Adipocyte (in vitro differentiated cells): Measurements from ENCODE around the gene LBHD2.
"Not testable (repeated sequence)": the region's sequence is repeated elsewhere in the genome, so short reads cannot be mapped to it uniquely, and the experiment has no call there.

Experiments
- DNase-seq: peaks from one replicate; pipeline ENCODE4 v3.0.0-alpha.2; 2015; ENCODE audit warnings: low read depth
- H3K27me3 ChIP-seq: replicated peaks from 2 replicates; pipeline ENCODE4 v1.7.0; 2013; ENCODE audit warnings: mild to moderate bottlenecking, low read length, moderate library complexity; ENCODE audit not compliant: control insufficient read depth, insufficient read depth
- H3K36me3 ChIP-seq: 2 replicates; pipeline ENCODE4 v1.7.0; 2013; ENCODE audit warnings: low read length, mild to moderate bottlenecking, moderate library complexity; ENCODE audit not compliant: control insufficient read depth, insufficient read depth, severe bottlenecking
- H3K4me1 ChIP-seq: 2 replicates; pipeline ENCODE4 v1.7.0; 2013; ENCODE audit warnings: mild to moderate bottlenecking, low read length, moderate library complexity; ENCODE audit not compliant: control insufficient read depth, insufficient read depth
- H3K4me3 ChIP-seq: 2 replicates; pipeline ENCODE4 v1.7.0; 2013; ENCODE audit warnings: mild to moderate bottlenecking, low read length, moderate library complexity
- H3K9ac ChIP-seq: 2 replicates; pipeline ENCODE4 v1.7.0; 2013; ENCODE audit warnings: mild to moderate bottlenecking, low read length, moderate library complexity
- H3K9me3 ChIP-seq: 2 replicates; pipeline ENCODE4 v1.7.0; 2013; ENCODE audit warnings: mild to moderate bottlenecking, low read length, moderate library complexity; ENCODE audit not compliant: control insufficient read depth

The LBHD2 gene

GRCh38 chr14:103109535-103110441 lies 25.8 kb downstream of the LBHD2 start:
- H3K9ac ChIP-seq, result peak overlapping the region; percentile 62
- no peaks in the 10 kb centered on the region for H3K9me3 ChIP-seq
- DNase-seq, result no peak
- no peaks in the 10 kb centered on the region for H3K36me3 ChIP-seq
- H3K4me3 ChIP-seq, result peak overlapping the region; percentile 54
- H3K27me3 ChIP-seq, result peaks cover 1% of the 10 kb centered on the region
- H3K4me1 ChIP-seq, result peaks cover 31% of the 10 kb centered on the region

DNA sequence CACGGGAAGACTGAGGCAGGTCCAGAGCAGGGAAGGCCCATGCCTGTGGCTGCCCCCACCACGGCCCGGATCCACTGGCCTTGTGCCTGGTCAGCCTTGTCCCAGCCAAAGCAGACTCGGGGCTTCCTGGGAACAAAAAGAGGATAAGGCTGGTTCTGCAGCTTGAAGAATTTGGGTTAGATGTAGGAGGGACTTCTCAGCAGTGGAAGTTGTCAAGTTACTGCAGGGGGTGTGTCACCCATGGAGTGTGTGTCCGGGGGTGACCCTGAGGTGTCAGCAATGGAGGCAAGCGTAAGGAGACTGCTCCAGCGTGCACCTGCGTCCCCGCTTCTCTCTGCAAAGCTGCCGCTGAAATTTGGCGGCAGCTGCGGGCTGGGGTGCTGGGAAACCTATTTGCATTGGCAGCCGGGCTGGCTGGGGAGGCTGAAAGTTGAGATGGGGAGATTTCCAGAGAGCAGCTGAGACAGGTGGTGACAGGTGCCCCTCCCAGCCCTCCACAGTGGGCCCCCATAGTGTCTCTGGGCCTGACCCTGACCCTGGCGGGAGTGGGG lies 26.7 kb downstream of the LBHD2 start:
- Histone ChIP-seq H3K9me3 (no peaks in the 10 kb centered on the region), H3K4me3 (peak overlapping the region; percentile 54), H3K9ac (peak overlapping the region; percentile 62), H3K27me3 (no peaks in the 10 kb centered on the region), H3K36me3 (no peaks in the 10 kb centered on the region), H3K4me1 (peaks cover 35% of the 10 kb centered on the region)
- DNase-seq, result no peak

GRCh38 chr14:103111232-103111868 lies 27.3 kb downstream of the LBHD2 start:
- Histone ChIP-seq H3K4me1 (peaks cover 35% of the 10 kb centered on the region), H3K9ac (no peak overlapping the region), H3K4me3 (no peak overlapping the region), H3K36me3 (no peaks in the 10 kb centered on the region), H3K27me3 (no peaks in the 10 kb centered on the region), H3K9me3 (no peaks in the 10 kb centered on the region)
- DNase-seq, result no peak

GRCh38 chr14:103112400-103113243 lies 28.6 kb downstream of the LBHD2 start:
- no peak overlapping the region for H3K4me3 ChIP-seq
- DNase-seq, result no peak
- H3K36me3 ChIP-seq, result no peaks in the 10 kb centered on the region
- H3K9ac ChIP-seq, result no peak overlapping the region
- no peaks in the 10 kb centered on the region for H3K9me3 ChIP-seq
- no peaks in the 10 kb centered on the region for H3K27me3 ChIP-seq
- H3K4me1 ChIP-seq, result peaks cover 35% of the 10 kb centered on the region

GRCh38 chr14:103113303-103113702 lies 29.3 kb downstream of the LBHD2 start:
- DNase-seq, result no peak
- Histone ChIP-seq H3K4me3 (no peak overlapping the region), H3K4me1 (peaks cover 38% of the 10 kb centered on the region), H3K9ac (no peak overlapping the region), H3K9me3 (no peaks in the 10 kb centered on the region), H3K27me3 (no peaks in the 10 kb centered on the region), H3K36me3 (no peaks in the 10 kb centered on the region)

DNA sequence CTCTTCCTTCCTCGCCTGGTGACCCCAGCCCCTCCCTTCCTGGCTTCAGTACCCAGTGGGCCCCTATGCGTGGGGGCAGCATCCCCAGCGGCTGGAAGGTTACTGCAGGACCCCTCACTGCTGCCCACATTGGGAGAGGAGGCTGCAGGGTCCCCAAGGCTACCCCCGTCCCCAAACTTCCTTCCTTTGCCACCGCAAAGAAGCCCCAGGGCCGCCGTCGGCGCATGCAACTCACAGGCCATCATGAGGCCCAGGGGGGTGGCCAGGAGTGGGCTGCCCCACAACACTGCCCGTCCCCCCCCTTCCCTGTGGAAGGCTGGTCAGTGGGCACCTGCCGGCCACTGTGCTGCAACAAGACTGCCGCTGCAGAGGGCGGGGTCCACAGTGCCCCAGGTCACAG lies 29.8 kb downstream of the LBHD2 start:
- H3K9ac ChIP-seq, result no peak overlapping the region
- no peak for DNase-seq
- H3K4me1 ChIP-seq, result peaks cover 39% of the 10 kb centered on the region
- no peaks in the 10 kb centered on the region for H3K36me3 ChIP-seq
- H3K9me3 ChIP-seq, result no peaks in the 10 kb centered on the region
- H3K27me3 ChIP-seq, result no peaks in the 10 kb centered on the region
- no peak overlapping the region for H3K4me3 ChIP-seq

DNA sequence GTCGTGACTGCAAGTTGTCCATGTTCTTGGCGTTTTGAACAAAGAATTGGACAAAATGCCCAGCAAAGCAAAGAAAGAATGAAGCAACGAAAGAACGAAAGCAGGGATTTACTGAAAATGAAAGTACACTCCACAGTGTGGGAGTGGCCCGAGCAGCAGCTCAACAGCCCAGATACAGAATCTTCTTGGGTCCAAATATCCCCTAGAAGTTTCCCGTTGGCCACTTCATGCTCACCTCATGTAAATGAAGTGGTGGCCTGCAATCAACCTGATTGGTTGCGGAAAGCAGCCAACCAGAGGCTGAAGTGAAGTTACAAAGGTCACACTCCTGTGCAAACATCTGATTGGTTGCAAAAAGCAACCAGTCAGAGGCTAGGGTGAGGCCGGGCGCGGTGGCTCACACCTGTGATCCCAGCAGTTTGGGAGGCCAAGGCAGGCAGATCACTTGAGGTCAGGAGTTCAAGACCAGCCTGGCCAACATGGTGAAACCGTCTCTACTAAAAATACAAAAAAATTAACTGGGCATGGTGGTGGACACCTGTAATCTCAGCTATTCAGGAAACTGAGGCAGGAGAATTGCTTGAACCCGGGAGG lies 31.2 kb downstream of the LBHD2 start:
- not testable (repeated sequence) for H3K36me3 ChIP-seq, H3K9me3 ChIP-seq, H3K27me3 ChIP-seq, DNase-seq
- peak overlapping the region; percentile 66 for H3K9ac ChIP-seq
- peaks cover 32% of the 10 kb centered on the region for H3K4me1 ChIP-seq
- peak overlapping the region; percentile 63 for H3K4me3 ChIP-seq

GRCh38 chr14:103115845-103116572 lies 32.0 kb downstream of the LBHD2 start:
- Histone ChIP-seq H3K9ac (no peak overlapping the region), H3K4me1 (peaks cover 32% of the 10 kb centered on the region), H3K9me3 (no peaks in the 10 kb centered on the region), H3K4me3 (no peak overlapping the region), H3K27me3 (no peaks in the 10 kb centered on the region), H3K36me3 (no peaks in the 10 kb centered on the region)
- DNase-seq, result no peak

GRCh38 chr14:103116636-103117035 lies 32.6 kb downstream of the LBHD2 start:
- DNase-seq, result no peak
- no peaks in the 10 kb centered on the region for H3K9me3 ChIP-seq
- H3K36me3 ChIP-seq, result no peaks in the 10 kb centered on the region
- H3K4me1 ChIP-seq, result peaks cover 34% of the 10 kb centered on the region
- H3K9ac ChIP-seq, result no peak overlapping the region
- H3K27me3 ChIP-seq, result no peaks in the 10 kb centered on the region
- H3K4me3 ChIP-seq, result no peak overlapping the region

- not testable (repeated sequence) for H3K27me3 ChIP-seq, H3K36me3 ChIP-seq, DNase-seq, H3K4me3 ChIP-seq, H3K9me3 ChIP-seq, H3K9ac ChIP-seq
- peaks cover 41% of the 10 kb centered on the region for H3K4me1 ChIP-seq
These were observed 33.5 kb downstream of the LBHD2 start for GRCh38 chr14:103117499-103117898.
